ENCODE measurements around the gene PRKCQ. TPM values are rescaled to one million over a fixed set of nuclear protein-coding genes. Genes with fewer than 3 reads are reported as not detected.

The PRKCQ gene
- total and polyA plus RNA-seq, 2 of the 13 experiments (the other 11 are each of a cell fraction or from before 2014, with no cell fraction given) = 0.13 to 0.35 TPM

GRCh38 chr10:6401558-6402348 lies 178.3 kb downstream of the PRKCQ start (continued):
- TF ChIP-seq, protein P1, sequence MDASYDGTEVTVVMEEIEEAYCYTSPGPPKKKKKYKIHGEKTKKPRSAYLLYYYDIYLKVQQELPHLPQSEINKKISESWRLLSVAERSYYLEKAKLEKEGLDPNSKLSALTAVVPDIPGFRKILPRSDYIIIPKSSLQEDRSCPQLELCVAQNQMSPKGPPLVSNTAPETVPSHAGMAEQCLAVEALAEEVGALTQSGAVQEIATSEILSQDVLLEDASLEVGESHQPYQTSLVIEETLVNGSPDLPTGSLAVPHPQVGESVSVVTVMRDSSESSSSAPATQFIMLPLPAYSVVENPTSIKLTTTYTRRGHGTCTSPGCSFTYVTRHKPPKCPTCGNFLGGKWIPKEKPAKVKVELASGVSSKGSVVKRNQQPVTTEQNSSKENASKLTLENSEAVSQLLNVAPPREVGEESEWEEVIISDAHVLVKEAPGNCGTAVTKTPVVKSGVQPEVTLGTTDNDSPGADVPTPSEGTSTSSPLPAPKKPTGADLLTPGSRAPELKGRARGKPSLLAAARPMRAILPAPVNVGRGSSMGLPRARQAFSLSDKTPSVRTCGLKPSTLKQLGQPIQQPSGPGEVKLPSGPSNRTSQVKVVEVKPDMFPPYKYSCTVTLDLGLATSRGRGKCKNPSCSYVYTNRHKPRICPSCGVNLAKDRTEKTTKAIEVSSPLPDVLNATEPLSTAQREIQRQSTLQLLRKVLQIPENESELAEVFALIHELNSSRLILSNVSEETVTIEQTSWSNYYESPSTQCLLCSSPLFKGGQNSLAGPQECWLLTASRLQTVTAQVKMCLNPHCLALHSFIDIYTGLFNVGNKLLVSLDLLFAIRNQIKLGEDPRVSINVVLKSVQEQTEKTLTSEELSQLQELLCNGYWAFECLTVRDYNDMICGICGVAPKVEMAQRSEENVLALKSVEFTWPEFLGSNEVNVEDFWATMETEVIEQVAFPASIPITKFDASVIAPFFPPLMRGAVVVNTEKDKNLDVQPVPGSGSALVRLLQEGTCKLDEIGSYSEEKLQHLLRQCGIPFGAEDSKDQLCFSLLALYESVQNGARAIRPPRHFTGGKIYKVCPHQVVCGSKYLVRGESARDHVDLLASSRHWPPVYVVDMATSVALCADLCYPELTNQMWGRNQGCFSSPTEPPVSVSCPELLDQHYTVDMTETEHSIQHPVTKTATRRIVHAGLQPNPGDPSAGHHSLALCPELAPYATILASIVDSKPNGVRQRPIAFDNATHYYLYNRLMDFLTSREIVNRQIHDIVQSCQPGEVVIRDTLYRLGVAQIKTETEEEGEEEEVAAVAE (CRISPR knock-in tag; IDR thresholded peaks at IDR 0.05; ENCODE audit: borderline replicate concordance) = no peak
- TF ChIP-seq ZNF431 (CRISPR knock-in tag; IDR thresholded peaks at IDR 0.05; ENCODE audit: borderline replicate concordance, low read depth) = no peak
- TF ChIP-seq CBX2 (IDR thresholded peaks at IDR 0.05; ENCODE audit: low read depth, low read length) = no peak
- TF ChIP-seq CBX2 (CRISPR knock-in tag; IDR thresholded peaks at IDR 0.05; ENCODE audit: low read depth) = no peak
- TF ChIP-seq IKZF1 (IDR thresholded peaks at IDR 0.05) = no peak
- TF ChIP-seq SNAPC4 (CRISPR knock-in tag; IDR thresholded peaks at IDR 0.05) = no peak
- no peak for TF ChIP-seq ZNF275 (CRISPR knock-in tag; IDR thresholded peaks at IDR 0.05; ENCODE audit: borderline replicate concordance)
- TF ChIP-seq ZNF382 (CRISPR knock-in tag; IDR thresholded peaks at IDR 0.05; ENCODE audit: borderline replicate concordance) = no peak
- TF ChIP-seq, protein P2, sequence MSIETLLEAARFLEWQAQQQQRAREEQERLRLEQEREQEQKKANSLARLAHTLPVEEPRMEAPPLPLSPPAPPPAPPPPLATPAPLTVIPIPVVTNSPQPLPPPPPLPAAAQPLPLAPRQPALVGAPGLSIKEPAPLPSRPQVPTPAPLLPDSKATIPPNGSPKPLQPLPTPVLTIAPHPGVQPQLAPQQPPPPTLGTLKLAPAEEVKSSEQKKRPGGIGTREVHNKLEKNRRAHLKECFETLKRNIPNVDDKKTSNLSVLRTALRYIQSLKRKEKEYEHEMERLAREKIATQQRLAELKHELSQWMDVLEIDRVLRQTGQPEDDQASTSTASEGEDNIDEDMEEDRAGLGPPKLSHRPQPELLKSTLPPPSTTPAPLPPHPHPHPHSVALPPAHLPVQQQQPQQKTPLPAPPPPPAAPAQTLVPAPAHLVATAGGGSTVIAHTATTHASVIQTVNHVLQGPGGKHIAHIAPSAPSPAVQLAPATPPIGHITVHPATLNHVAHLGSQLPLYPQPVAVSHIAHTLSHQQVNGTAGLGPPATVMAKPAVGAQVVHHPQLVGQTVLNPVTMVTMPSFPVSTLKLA (IDR thresholded peaks at IDR 0.05) = no peak
- TF ChIP-seq KDM3A (CRISPR knock-in tag; IDR thresholded peaks at IDR 0.05; ENCODE audit: low read depth) = no peak
- TF ChIP-seq KDM1A (CRISPR knock-in tag; IDR thresholded peaks at IDR 0.05) = no peak
- no peak for TF ChIP-seq KDM6A (CRISPR knock-in tag; IDR thresholded peaks at IDR 0.05; ENCODE audit: low read depth)
- peak; percentile 82 for TF ChIP-seq KDM2A (CRISPR knock-in tag; IDR thresholded peaks at IDR 0.05; ENCODE audit: borderline replicate concordance, low read depth)
- TF ChIP-seq FOXK1 (CRISPR knock-in tag; IDR thresholded peaks at IDR 0.05; ENCODE audit: borderline replicate concordance, low read depth) = 0 out of 2 replicates have a peak, but pooled peaks have one; percentile 21
- TF ChIP-seq, protein P3, sequence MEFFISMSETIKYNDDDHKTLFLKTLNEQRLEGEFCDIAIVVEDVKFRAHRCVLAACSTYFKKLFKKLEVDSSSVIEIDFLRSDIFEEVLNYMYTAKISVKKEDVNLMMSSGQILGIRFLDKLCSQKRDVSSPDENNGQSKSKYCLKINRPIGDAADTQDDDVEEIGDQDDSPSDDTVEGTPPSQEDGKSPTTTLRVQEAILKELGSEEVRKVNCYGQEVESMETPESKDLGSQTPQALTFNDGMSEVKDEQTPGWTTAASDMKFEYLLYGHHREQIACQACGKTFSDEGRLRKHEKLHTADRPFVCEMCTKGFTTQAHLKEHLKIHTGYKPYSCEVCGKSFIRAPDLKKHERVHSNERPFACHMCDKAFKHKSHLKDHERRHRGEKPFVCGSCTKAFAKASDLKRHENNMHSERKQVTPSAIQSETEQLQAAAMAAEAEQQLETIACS (CRISPR knock-in tag; IDR thresholded peaks at IDR 0.05) = no peak
- peak; percentile 61; the same call in 1 of the 2 replicates for TF ChIP-seq PHF21A (CRISPR knock-in tag; IDR thresholded peaks at IDR 0.05)

Measured in HepG2 (cell line).